Measurements from ENCODE around the gene CFAP52.

DNA sequence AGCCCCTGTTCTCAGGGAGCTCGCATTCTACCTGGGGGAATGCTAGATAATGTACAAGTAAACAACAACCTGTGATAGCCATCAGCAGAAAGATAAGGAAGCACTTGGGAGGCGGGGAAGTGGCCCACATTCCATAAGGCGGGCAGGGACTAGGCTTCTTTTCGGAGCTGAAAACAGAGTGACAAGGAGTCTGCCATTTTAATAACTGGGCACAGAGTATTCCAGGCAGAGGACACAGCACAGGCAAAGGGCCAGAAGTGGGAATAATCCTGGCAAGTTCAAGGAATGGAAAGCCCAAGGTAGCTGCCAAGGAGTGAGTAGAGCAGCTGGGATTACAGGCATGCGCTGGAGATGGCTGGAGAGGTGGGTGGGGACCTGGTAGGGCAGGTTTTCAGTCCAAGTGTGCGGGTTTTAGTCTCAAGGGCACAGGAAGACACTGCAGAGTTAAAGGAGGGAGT, 93.1 kb downstream of the CFAP52 start:
- no peak for TF ChIP-seq POLR2A (IDR thresholded peaks at IDR 0.05; ENCODE audit: low read length)
- TF ChIP-seq, protein P1, sequence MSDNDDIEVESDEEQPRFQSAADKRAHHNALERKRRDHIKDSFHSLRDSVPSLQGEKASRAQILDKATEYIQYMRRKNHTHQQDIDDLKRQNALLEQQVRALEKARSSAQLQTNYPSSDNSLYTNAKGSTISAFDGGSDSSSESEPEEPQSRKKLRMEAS (IDR thresholded peaks at IDR 0.05), result no peak
- TF ChIP-seq, protein P2, sequence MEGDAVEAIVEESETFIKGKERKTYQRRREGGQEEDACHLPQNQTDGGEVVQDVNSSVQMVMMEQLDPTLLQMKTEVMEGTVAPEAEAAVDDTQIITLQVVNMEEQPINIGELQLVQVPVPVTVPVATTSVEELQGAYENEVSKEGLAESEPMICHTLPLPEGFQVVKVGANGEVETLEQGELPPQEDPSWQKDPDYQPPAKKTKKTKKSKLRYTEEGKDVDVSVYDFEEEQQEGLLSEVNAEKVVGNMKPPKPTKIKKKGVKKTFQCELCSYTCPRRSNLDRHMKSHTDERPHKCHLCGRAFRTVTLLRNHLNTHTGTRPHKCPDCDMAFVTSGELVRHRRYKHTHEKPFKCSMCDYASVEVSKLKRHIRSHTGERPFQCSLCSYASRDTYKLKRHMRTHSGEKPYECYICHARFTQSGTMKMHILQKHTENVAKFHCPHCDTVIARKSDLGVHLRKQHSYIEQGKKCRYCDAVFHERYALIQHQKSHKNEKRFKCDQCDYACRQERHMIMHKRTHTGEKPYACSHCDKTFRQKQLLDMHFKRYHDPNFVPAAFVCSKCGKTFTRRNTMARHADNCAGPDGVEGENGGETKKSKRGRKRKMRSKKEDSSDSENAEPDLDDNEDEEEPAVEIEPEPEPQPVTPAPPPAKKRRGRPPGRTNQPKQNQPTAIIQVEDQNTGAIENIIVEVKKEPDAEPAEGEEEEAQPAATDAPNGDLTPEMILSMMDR (IDR thresholded peaks at IDR 0.05), result no peak
- TF ChIP-seq JUN (IDR thresholded peaks at IDR 0.05), result no peak
- TF ChIP-seq NFE2L2 (conservative IDR thresholded peaks at IDR 0.05; ENCODE audit: low read length), result no peak
- no peak for TF ChIP-seq POLR2AphosphoS2 (conservative IDR thresholded peaks at IDR 0.05; ENCODE audit: low read length)
- TF ChIP-seq HDAC2 (IDR thresholded peaks at IDR 0.05), result no peak
- TF ChIP-seq, protein P3, sequence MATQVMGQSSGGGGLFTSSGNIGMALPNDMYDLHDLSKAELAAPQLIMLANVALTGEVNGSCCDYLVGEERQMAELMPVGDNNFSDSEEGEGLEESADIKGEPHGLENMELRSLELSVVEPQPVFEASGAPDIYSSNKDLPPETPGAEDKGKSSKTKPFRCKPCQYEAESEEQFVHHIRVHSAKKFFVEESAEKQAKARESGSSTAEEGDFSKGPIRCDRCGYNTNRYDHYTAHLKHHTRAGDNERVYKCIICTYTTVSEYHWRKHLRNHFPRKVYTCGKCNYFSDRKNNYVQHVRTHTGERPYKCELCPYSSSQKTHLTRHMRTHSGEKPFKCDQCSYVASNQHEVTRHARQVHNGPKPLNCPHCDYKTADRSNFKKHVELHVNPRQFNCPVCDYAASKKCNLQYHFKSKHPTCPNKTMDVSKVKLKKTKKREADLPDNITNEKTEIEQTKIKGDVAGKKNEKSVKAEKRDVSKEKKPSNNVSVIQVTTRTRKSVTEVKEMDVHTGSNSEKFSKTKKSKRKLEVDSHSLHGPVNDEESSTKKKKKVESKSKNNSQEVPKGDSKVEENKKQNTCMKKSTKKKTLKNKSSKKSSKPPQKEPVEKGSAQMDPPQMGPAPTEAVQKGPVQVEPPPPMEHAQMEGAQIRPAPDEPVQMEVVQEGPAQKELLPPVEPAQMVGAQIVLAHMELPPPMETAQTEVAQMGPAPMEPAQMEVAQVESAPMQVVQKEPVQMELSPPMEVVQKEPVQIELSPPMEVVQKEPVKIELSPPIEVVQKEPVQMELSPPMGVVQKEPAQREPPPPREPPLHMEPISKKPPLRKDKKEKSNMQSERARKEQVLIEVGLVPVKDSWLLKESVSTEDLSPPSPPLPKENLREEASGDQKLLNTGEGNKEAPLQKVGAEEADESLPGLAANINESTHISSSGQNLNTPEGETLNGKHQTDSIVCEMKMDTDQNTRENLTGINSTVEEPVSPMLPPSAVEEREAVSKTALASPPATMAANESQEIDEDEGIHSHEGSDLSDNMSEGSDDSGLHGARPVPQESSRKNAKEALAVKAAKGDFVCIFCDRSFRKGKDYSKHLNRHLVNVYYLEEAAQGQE (IDR thresholded peaks at IDR 0.05), result no peak
- TF ChIP-seq EP300 (IDR thresholded peaks at IDR 0.05), result no peak
- no peak for TF ChIP-seq CHD4 (IDR thresholded peaks at IDR 0.05; ENCODE audit: borderline replicate concordance)
- TF ChIP-seq RNF2 (IDR thresholded peaks at IDR 0.05; ENCODE audit: borderline replicate concordance, low read depth), result no peak

Measured in A549 (cell line).